Testis (tissue), 2 donors: ENCODE data around the gene UBTD2.

Experiments
- POLR2A ChIP-seq: fragments of 450-650 bp; IDR thresholded peaks from one replicate; pipeline ENCODE4 v1.6.1; 2017; ENCODE audit warnings: antibody characterized with exemption, mild to moderate bottlenecking, moderate library complexity
- TF ChIP-seq, protein P1 (sequence below), 3 experiments: fragments of 450-650 bp in 2 of 3; fragments of 200-600 bp in 1 of 3; sonication (generic) in 1 of 3; IDR thresholded peaks; one replicate each; pipeline ENCODE4 v1.5.1; 2016 to 2019; ENCODE audit warnings: antibody characterized with exemption in 3 of 3, mild to moderate bottlenecking in 2 of 3, moderate library complexity in 1 of 3

DNA sequence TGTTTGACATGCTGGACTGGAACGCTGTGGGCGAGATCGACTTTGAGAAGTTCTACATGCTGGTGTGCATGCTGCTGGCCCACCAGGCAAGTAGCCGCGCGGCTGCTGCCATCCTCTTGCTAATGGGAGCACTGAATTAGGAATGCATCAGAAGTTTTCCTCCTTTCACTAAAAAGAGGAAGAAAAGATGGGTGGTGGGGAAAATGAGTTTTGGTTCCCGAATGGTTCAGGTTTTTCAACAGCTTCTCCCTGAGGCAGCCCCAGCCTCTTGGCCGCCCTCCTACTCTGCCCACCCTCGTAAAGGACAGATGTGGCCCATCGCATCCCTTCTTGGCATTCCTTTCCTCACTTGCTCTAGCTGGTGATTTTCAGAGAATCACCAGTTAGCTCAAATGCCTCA, 84.1 kb downstream of the UBTD2 start:
- TF ChIP-seq, protein P1, sequence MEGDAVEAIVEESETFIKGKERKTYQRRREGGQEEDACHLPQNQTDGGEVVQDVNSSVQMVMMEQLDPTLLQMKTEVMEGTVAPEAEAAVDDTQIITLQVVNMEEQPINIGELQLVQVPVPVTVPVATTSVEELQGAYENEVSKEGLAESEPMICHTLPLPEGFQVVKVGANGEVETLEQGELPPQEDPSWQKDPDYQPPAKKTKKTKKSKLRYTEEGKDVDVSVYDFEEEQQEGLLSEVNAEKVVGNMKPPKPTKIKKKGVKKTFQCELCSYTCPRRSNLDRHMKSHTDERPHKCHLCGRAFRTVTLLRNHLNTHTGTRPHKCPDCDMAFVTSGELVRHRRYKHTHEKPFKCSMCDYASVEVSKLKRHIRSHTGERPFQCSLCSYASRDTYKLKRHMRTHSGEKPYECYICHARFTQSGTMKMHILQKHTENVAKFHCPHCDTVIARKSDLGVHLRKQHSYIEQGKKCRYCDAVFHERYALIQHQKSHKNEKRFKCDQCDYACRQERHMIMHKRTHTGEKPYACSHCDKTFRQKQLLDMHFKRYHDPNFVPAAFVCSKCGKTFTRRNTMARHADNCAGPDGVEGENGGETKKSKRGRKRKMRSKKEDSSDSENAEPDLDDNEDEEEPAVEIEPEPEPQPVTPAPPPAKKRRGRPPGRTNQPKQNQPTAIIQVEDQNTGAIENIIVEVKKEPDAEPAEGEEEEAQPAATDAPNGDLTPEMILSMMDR (IDR thresholded peaks at IDR 0.05), result no peak
- TF ChIP-seq POLR2A, result no peak
